ENCODE results near the gene DSCAML1.
"Not testable (repeated sequence)": the region's sequence is repeated elsewhere in the genome, so short reads cannot be mapped to it uniquely, and the experiment has no call there.

DSCAML1 gene

DNA sequence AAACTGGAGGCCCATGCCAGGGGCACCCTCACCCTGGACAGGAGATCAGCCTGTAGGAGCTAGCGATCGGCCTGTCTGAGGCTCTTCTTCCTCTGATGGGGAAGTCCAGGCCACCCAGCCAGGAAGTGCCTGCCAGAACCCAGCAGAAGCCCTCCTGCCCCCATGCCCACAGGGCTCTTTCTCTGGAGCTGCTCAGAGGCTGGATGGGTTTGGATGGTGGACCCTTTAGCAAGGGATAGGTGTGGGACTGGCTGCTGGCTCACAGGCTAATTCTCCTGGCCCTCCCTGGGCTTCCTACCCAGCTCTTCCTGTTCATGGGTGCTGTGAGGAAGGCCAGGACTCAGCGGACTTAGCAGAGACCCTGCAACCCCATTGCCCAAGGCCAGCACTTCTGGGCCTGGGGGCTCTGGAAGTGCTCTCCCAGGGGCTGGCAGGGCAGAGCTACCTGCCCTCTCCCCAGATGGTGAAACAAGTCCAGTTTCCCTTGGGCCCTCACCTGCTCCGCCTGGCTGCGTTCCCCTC lies 19.9 kb upstream of the DSCAML1 start:
- Histone ChIP-seq H3K36me3 (ENCODE audit: control insufficient read depth, insufficient read depth, low read length) (no peaks in the 10 kb centered on the region), H3K9me3 (ENCODE audit: control insufficient read depth, low read length) (no peaks in the 10 kb centered on the region), H3K4me3 (ENCODE audit: extremely low read depth, insufficient read depth, low read length, poor library complexity, severe bottlenecking) (no peak overlapping the region), H3K27ac (ENCODE audit: low read depth, low read length, severe bottlenecking) (peak overlapping the region; percentile 65), H3K4me1 (ENCODE audit: control insufficient read depth, insufficient read depth, low read length, poor library complexity, severe bottlenecking) (peaks cover 18% of the 10 kb centered on the region)
- WGBS, 2 experiments (ENCODE audit: insufficient coverage in 2 of 2), result 72 to 92% methylated on average over 5 of the region's 5 CpGs

DNA sequence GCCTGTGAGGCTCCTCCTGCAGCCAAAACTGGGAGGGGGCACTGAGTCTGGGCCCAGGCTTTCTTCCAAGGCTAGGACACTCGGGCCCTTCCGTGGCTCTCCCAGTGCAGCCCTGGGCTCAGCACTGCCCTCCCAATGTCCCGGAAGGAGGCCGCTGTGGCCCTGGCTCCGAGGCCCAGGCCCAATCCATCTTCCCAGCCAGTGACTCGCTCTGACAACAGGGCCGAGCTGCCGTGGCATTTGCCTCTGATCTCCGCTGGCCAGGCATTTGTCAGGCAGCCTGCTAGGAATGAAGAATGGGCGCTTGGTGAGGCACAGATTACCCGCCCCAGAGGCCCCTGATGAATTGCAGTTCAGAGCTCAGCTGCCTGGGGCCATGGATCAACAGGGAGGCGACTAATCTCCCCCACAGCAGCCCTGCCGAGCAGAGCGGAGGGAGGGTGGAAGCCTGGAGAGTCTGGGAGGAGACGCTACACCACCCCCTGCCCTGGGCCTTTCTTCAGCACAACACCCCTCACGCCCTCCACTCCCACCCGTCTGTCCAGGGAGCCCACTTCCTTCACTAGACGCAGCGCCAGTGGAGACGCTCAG lies 19.2 kb upstream of the DSCAML1 start:
- H3K4me1 ChIP-seq (ENCODE audit: control insufficient read depth, insufficient read depth, low read length, poor library complexity, severe bottlenecking), result peaks cover 18% of the 10 kb centered on the region
- H3K4me3 ChIP-seq (ENCODE audit: extremely low read depth, insufficient read depth, low read length, poor library complexity, severe bottlenecking), result no peak overlapping the region
- no peaks in the 10 kb centered on the region for H3K36me3 ChIP-seq (ENCODE audit: control insufficient read depth, insufficient read depth, low read length)
- 16 to 23% methylated on average over 10 to 13 of the region's 20 CpGs for WGBS, 2 experiments (ENCODE audit: insufficient coverage in 2 of 2)
- H3K27ac ChIP-seq (ENCODE audit: low read depth, low read length, severe bottlenecking), result peak overlapping the region; percentile 65
- H3K9me3 ChIP-seq (ENCODE audit: control insufficient read depth, low read length), result no peaks in the 10 kb centered on the region

DNA sequence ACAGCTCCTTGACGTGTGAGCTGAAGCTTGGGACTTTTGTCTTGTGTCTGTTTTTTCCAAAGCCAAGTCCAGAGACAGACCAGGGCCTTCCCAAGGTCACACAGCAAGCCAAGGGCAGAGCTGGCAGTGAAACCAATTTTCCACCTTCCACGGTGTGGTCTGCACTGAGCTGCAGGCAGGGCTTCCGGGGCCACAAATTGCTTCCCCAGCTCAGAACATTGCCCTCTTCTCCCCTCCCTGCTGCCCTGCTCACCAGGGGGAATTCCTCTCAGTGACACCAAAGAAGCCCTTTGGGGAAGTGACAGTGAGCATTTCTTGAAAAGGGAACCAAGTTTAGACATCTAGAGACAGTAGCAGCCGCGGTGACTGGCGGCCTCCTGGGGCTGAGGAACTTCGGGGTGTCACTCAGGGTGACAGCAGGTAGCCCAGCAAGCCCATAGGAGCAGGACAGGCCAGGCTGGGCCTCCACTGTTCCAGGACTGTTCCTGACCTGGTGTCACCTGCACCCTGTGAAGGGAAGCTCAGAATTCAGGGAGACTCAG lies 18.3 kb upstream of the DSCAML1 start:
- Histone ChIP-seq H3K9me3 (ENCODE audit: control insufficient read depth, low read length) (no peaks in the 10 kb centered on the region), H3K27ac (ENCODE audit: low read depth, low read length, severe bottlenecking) (peak overlapping the region; percentile 65), H3K36me3 (ENCODE audit: control insufficient read depth, insufficient read depth, low read length) (no peaks in the 10 kb centered on the region), H3K4me1 (ENCODE audit: control insufficient read depth, insufficient read depth, low read length, poor library complexity, severe bottlenecking) (peaks cover 18% of the 10 kb centered on the region), H3K4me3 (ENCODE audit: extremely low read depth, insufficient read depth, low read length, poor library complexity, severe bottlenecking) (no peak overlapping the region)
- 64 to 69% methylated on average over 5 to 6 of the region's 7 CpGs for WGBS, 2 experiments (ENCODE audit: insufficient coverage in 2 of 2)

DNA sequence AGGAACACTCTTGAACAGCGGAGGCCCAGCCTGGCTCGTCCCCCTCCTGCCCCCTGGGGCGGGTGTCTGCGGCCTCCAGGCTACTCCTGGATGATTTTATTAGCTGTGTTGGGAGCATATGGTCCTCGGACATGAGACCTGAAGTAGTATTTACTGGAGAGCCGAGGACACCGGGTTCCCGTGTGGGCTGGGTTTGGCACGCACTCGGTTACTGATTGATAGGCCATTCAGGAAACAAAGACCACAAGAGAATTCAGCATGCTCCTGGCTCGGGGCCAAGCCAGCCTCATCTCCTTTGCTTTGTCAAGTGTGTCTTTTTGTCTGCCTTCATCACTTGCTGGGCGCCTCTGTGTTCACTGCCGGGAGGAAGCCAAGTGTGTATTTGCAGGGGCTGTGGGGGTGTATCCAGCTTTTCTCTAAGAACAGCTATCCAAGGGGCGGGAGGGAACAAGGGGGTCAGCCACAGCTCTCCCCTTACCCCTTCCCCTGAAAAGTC lies 17.8 kb upstream of the DSCAML1 start:
- Histone ChIP-seq H3K27ac (ENCODE audit: low read depth, low read length, severe bottlenecking) (peak overlapping the region; percentile 10), H3K9me3 (ENCODE audit: control insufficient read depth, low read length) (no peaks in the 10 kb centered on the region), H3K4me1 (ENCODE audit: control insufficient read depth, insufficient read depth, low read length, poor library complexity, severe bottlenecking) (peaks cover 18% of the 10 kb centered on the region), H3K36me3 (ENCODE audit: control insufficient read depth, insufficient read depth, low read length) (no peaks in the 10 kb centered on the region), H3K4me3 (ENCODE audit: extremely low read depth, insufficient read depth, low read length, poor library complexity, severe bottlenecking) (no peak overlapping the region)
- WGBS, 2 experiments (ENCODE audit: insufficient coverage in 2 of 2), result 56 to 62% methylated on average over 11 to 12 of the region's 14 CpGs

DNA sequence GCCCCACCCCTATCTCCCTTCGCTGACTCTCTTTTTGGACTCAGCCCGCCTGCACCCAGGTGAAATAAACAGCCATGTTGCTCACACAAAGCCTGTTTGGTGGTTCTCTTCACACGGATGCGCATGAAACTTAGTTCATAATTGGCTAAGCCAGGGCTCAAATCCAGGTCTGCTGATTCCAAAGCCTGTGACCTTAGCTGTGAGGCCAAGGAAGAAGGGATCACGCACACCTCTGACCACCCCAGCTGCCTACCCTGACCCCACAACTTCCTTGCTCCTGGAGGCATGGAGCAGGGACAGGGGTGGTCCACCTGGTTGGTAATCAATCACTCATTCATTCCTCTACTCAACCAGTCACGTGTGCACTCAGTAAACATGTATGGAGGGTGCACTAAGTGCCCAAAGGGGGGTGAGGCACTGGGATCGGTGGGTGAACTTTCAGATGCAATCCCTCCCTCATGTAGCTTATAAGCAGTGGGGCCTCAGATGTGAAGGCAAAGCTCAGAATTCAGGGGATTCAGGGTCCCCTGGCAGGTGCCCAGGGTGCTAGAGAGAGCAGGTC lies 17.3 kb upstream of the DSCAML1 start:
- H3K4me1 ChIP-seq (ENCODE audit: control insufficient read depth, insufficient read depth, low read length, poor library complexity, severe bottlenecking), result peaks cover 18% of the 10 kb centered on the region
- no peak overlapping the region for H3K27ac ChIP-seq (ENCODE audit: low read depth, low read length, severe bottlenecking)
- H3K4me3 ChIP-seq (ENCODE audit: extremely low read depth, insufficient read depth, low read length, poor library complexity, severe bottlenecking), result no peak overlapping the region
- H3K9me3 ChIP-seq (ENCODE audit: control insufficient read depth, low read length), result no peaks in the 10 kb centered on the region
- WGBS, 2 experiments (ENCODE audit: insufficient coverage in 2 of 2), result 76 to 89% methylated on average over 4 of the region's 7 CpGs
- no peaks in the 10 kb centered on the region for H3K36me3 ChIP-seq (ENCODE audit: control insufficient read depth, insufficient read depth, low read length)

DNA sequence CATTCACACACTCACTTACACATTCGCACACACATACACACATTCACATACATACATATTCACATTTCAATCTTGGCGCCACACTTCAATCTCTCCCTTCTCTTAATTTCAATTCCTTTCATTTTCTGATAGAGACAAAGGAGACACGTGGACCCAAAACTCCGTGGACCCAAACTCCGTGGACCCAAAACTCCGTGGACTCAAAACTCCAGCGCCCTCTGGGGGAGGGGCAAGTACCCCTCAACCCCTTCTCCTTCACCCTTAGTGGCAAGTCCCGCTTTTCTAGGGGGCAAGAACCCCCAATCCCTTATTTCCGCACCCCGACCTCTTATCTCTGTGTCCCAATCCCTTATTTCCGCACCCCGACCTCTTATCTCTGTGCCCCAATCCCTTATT lies 13.0 kb upstream of the DSCAML1 start:
- H3K27ac ChIP-seq (ENCODE audit: low read depth, low read length, severe bottlenecking); H3K4me3 ChIP-seq (ENCODE audit: extremely low read depth, insufficient read depth, low read length, poor library complexity, severe bottlenecking); H3K4me1 ChIP-seq (ENCODE audit: control insufficient read depth, insufficient read depth, low read length, poor library complexity, severe bottlenecking); H3K36me3 ChIP-seq (ENCODE audit: control insufficient read depth, insufficient read depth, low read length); H3K9me3 ChIP-seq (ENCODE audit: control insufficient read depth, low read length): not testable (repeated sequence)
- 95 to 97% methylated on average over 10 to 11 of the region's 12 CpGs for WGBS, 2 experiments (ENCODE audit: insufficient coverage in 2 of 2)

DNA sequence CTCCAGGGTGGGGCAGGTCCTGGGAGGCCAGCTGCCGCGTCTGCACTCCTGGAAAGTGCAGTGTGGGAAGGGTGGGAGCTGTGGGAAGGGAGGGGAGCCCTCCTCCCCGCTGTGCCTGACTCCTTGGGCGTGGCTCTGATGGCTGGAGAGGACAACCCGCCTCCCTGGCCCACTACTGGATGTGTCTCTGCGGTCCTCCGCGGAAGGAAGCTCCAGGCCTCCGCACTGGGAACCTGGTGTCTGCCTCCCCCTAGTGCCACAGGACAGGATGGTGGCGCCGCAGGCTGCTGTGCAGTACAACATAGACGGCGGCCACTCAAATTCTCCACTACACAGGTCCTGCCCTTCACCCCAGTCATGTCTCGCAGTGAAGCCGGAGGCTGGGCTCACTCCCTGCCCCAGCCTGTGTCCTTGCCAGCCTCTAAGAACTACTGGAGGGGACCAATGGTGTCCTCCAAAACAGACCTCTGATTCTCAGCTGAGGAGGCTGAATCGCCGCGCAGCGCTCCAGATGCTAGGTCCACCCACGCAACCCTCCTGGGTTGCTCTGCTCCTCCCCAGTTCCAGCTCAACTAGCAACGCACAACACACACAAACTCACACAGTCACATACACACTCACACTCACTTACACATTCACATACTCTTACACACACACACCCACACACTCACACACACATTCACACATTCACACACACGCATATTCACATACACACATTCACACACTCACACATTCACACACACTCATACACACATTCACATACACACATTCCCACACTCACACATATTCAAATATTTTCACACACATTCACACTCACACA lies 12.4 kb upstream of the DSCAML1 start:
- Histone ChIP-seq H3K4me1 (ENCODE audit: control insufficient read depth, insufficient read depth, low read length, poor library complexity, severe bottlenecking) (peaks cover 3% of the 10 kb centered on the region), H3K9me3 (ENCODE audit: control insufficient read depth, low read length) (no peaks in the 10 kb centered on the region), H3K4me3 (ENCODE audit: extremely low read depth, insufficient read depth, low read length, poor library complexity, severe bottlenecking) (no peak overlapping the region), H3K27ac (ENCODE audit: low read depth, low read length, severe bottlenecking) (no peak overlapping the region), H3K36me3 (ENCODE audit: control insufficient read depth, insufficient read depth, low read length) (no peaks in the 10 kb centered on the region)
- WGBS, 2 experiments (ENCODE audit: insufficient coverage in 2 of 2), result 60% methylated on average over 15 to 19 of the region's 22 CpGs

DNA sequence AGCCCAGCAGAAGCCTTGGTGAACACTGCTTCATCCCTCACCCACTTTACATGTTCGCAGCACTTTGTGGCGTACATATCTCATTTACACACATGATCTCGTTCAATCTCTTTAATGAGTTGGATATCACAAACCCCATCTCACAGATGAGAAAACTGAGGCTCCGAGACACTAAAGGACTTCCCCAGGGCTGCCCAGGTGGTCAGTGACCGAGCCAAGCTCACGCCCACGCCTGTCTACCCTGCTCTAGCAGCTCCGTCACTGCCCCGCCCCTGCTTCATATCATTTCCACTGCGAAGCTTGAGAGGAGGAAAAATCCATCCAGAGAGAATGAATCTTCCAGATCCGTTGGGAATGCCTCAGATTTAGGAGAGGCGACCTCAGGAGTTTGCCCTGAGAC lies 11.8 kb upstream of the DSCAML1 start:
- Histone ChIP-seq H3K27ac (ENCODE audit: low read depth, low read length, severe bottlenecking) (no peak overlapping the region), H3K9me3 (ENCODE audit: control insufficient read depth, low read length) (no peaks in the 10 kb centered on the region), H3K36me3 (ENCODE audit: control insufficient read depth, insufficient read depth, low read length) (no peaks in the 10 kb centered on the region), H3K4me1 (ENCODE audit: control insufficient read depth, insufficient read depth, low read length, poor library complexity, severe bottlenecking) (peaks cover 3% of the 10 kb centered on the region), H3K4me3 (ENCODE audit: extremely low read depth, insufficient read depth, low read length, poor library complexity, severe bottlenecking) (no peak overlapping the region)
- 89 to 91% methylated on average over 5 to 12 of the region's 12 CpGs for WGBS, 2 experiments (ENCODE audit: insufficient coverage in 2 of 2)

DNA sequence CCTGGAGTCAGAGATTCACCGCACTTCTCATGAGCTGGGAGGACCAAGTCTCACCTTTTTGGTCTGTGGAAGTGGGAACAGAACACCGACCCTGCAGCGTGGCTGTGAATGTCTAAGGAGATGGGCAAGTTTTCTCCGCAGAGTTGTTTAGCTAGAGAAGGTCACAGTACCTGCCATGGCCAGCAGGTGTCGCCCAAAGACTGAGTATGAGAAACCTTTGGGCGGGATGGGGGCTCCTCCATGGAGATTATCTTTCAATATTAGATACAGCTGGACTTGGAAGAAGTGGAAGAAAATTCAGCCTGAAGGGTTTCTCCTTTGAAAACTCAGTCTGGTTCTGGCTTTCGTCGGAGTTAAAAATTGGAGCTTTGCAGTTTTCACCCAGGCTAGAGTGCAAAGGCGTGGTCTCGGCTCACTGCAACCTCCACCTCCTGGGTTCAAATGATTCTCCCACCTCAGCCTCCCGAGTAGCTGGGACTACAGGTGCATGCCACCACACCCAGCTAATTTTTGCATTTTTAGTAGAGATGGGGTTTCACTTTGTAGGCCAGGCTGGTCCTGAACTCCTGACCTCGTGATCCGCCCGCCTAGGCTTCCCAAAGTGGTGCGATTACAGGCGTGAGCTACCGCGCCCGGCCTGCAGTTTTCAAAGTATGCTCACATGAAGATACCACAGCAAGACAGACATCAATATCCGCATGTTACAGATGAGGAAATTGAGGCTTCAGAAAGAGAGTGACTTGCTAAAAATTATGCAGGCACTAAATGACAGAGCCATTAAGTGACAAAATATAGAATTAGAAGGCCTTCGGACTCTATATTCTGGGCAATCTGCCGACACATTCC lies 10.7 kb upstream of the DSCAML1 start:
- no peak overlapping the region for H3K4me3 ChIP-seq (ENCODE audit: extremely low read depth, insufficient read depth, low read length, poor library complexity, severe bottlenecking)
- no peaks in the 10 kb centered on the region for H3K36me3 ChIP-seq (ENCODE audit: control insufficient read depth, insufficient read depth, low read length)
- peaks cover 3% of the 10 kb centered on the region for H3K4me1 ChIP-seq (ENCODE audit: control insufficient read depth, insufficient read depth, low read length, poor library complexity, severe bottlenecking)
- no peaks in the 10 kb centered on the region for H3K9me3 ChIP-seq (ENCODE audit: control insufficient read depth, low read length)
- 46 to 71% methylated on average over 11 to 21 of the region's 22 CpGs for WGBS, 2 experiments (ENCODE audit: insufficient coverage in 2 of 2)
- H3K27ac ChIP-seq (ENCODE audit: low read depth, low read length, severe bottlenecking), result no peak overlapping the region

DNA sequence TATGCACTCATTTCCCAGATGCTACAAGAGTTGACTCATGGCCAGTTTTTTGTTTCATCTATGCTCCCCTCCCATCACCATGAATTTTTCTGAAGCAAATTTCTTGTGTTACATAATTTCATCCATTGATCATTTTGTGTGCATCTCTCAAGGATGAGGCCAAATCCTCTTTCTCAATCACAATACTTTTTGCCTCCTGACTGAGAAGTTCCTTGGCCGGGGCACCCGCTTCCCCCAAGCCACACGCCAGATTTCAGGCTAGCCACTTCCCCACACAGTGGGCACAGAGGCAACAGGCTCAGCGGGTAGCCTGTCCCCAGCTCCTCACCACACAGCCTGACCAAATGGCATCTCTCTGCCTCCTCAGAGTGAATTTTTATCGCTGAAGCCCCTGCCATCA lies 9.8 kb upstream of the DSCAML1 start:
- Histone ChIP-seq H3K4me1 (ENCODE audit: control insufficient read depth, insufficient read depth, low read length, poor library complexity, severe bottlenecking) (peaks cover 3% of the 10 kb centered on the region), H3K27ac (ENCODE audit: low read depth, low read length, severe bottlenecking) (no peak overlapping the region), H3K36me3 (ENCODE audit: control insufficient read depth, insufficient read depth, low read length) (no peaks in the 10 kb centered on the region), H3K4me3 (ENCODE audit: extremely low read depth, insufficient read depth, low read length, poor library complexity, severe bottlenecking) (no peak overlapping the region), H3K9me3 (ENCODE audit: control insufficient read depth, low read length) (no peaks in the 10 kb centered on the region)
- 96 to 97% methylated on average over 3 to 5 of the region's 5 CpGs for WGBS, 2 experiments (ENCODE audit: insufficient coverage in 2 of 2)
